Activated CD4-positive, alpha-beta T cell treated with anti-CD3 and anti-CD28 coated beads, Interleukin-2, Interleukin-6, amounts not matched to agents 100 ng/mL and 50 ng/mL, durations not matched to agents 16 hours and 8 hours (primary cell): ENCODE measurements around the gene SPESP1.
"Not testable (repeated sequence)": the region's sequence is repeated elsewhere in the genome, so short reads cannot be mapped to it uniquely, and the experiment has no call there.

Source experiments
- DNase-seq: peaks from one replicate; pipeline ENCODE4 v3.0.0-alpha.2; 2020

SPESP1 gene

GRCh38 chr15:68966996-68967395, 36.7 kb downstream of the SPESP1 start:
- DNase-seq = no peak

DNA sequence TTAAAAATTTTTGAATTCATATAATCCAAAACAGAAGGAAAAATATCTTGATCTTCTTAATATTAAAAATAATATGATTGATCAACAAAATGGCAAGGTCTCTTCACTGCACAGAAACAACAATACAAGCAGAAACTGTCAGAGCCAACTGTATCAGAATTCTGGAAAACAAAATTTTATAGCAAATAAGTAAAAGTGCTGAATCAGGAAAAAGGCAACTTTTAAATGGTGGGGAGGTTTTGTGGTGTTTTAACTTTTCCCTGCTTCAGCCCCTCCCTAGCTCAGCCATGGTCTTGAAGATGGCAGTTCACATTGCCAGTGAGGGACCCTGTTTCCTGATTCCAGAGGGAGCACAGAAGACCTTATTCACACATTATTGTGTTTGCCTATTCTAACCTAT, 37.6 kb downstream of the SPESP1 start:
- no peak for DNase-seq

DNA sequence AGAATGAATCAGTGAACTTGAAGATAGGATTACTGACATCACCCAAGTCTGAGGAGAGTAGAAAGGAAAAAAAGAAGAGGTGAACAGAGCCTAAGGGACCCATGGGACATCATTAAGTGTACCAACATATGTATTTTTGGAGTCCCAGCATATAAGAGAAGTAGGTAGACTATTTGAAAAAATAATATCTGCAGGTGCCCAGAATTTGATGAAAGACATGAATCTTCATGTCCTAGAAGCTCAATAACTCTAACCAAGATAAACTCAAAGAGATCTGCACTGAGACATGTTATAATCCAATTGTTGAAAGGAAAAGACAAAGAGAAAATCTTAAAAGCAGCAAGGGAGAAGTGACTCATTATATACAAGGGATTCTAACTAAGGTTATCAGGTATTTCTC, 39.0 kb downstream of the SPESP1 start:
- DNase-seq = no peak

DNA sequence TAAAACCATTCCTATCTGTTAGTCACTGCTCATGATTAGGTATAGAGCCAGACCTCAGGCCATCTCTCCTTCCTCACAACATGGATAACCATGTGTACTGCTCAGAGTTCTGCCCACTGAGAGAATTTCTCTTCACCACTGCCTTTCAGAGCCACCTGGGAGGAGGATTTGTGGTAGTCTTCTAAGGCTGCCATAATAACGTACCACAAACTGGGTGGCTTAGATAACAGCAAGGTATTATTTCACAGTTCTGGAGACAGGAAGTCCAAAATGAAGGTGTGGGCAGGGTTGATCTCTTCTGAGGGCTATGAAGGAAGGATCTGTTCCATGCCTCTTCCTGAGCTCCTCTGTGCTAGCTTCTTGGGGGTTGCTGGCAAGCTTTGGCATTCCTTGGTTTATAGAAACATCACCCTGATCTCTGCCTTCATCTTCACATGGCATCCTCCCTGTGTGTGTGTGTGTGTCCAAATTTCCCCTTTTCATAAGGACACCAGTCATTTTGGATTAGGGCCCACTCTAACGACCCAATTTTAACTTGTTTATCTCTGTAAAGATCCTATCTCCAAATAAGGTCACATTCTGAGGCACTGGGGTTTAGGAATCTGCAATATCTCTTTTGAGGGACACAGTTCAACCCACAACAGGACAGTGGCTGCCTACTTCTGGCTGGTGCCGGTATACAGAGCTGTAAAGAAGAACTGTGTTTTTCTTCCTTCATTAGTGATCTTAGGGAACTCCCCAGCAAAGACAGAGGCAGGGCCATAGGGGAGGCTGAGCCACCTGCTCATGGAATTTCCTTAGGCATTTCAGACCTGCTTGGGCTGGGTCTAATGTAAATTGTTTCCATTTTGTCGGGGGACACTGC, 42.1 kb downstream of the SPESP1 start:
- no peak for DNase-seq

- DNase-seq = not testable (repeated sequence)
Measured at GRCh38 chr15:68975651-68976160, 45.4 kb downstream of the SPESP1 start.

- DNase-seq = not testable (repeated sequence)
Measured at GRCh38 chr15:68977426-68977825, 47.1 kb downstream of the SPESP1 start.

DNA sequence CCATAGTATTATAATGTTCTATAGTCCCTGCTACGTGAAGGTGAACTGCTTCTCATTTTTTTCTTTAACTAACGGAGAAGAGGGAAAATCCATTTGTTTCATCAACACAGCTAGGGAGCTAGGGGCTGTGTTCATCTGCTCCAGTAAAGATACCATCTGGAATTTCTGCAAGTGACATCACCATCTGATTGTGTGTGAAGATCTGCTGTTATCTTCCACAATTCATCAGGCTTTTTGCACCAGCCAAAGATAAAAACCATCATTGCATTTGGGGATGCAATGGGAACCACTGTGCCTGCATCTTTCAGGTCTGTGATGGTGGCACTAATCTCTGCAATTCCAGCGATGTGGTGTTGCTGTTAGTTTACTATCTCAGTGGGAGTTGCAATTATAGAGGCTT, 48.7 kb downstream of the SPESP1 start:
- no peak for DNase-seq

DNA sequence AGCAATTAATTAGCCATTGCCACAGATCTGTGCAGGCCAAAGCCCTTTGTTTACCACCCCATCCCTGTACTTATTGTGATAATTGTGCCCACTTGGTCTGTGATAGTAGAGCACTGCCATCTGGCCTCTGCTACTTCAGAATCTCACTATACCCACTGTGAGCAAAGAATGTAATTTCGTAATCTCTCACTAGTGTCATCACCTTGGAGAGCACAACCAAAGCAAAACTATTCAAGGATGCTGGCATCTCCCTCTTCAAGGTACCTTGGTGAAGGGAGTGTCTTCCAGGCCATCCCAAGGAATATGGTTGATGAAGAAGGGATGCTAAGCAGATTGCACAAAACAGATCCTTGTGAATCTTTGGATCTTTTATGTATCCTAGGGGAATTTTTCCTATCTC, 49.5 kb downstream of the SPESP1 start:
- no peak for DNase-seq

GRCh38 chr15:68980786-68981185, 50.5 kb downstream of the SPESP1 start:
- no peak for DNase-seq

GRCh38 chr15:68981941-68982340, 51.6 kb downstream of the SPESP1 start:
- DNase-seq = no peak

GRCh38 chr15:68982976-68983563, 52.7 kb downstream of the SPESP1 start:
- DNase-seq = no peak

DNA sequence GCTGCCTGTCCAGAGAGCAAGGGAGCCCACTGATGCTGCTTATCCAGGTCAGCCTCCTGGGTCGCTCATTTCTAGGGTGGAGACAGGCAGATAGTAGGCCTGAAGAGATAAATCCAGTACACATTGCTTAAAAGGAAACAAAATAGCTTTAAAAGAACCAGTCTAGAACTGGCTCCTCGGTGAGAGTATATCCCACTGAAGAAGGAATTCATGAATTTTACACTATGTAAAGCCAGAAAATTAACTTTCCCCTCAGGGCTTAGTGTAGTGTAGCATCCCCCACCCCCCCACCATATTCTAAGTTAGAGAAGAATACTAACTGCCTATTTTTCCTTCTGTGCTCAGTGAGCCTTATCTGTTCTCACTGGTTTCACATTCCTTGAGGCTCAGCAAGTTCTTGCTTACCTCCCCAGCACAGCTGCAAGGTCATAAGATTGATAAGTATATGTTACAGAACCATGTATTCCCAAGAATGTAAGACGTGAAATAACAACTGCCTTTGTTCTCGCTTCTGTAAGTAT, 53.7 kb downstream of the SPESP1 start:
- no peak for DNase-seq

DNA sequence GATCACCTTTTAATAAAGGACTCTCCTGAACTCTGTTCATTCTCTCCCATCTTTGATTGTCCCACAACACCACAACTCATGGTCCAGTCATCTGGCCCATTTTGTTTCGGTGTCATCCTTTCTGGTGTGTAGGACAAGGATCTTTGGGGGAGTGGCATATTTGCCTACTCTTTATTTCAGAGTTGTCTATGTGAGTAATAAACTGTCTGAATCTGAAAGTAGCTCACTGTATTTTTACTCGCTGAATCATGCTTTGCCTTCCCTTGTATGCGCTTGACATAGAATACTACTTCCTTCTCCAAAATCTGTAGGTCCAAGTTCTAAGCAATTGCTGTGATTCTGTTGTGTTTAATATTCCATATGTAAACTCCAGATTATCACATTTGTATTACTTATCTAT, 54.3 kb downstream of the SPESP1 start:
- no peak for DNase-seq

DNA sequence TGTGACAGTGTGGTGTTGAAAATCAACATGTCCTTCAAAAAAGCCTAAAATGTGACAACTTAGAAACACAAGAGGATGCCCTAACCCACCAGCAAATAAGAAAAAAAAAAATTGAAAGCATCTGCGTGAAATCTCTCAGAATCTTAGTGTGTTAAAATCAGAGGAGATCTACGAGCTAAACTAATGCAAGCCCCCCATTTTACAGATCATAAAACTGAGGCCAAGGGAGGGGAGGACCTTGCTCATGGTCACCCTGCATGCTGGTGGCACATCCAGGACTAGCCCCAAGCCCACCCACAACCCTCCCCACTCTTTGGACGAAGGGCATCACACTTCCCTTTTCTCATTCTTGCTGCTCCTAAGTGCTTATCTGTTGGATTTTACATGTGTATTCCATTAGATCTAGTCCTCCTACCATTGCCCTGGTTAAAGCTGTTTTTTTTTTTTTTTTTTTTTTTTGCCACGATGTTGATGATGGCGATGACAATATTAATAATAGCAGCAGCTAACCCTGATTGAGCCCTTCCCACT, 55.1 kb downstream of the SPESP1 start:
- DNase-seq = no peak

DNA sequence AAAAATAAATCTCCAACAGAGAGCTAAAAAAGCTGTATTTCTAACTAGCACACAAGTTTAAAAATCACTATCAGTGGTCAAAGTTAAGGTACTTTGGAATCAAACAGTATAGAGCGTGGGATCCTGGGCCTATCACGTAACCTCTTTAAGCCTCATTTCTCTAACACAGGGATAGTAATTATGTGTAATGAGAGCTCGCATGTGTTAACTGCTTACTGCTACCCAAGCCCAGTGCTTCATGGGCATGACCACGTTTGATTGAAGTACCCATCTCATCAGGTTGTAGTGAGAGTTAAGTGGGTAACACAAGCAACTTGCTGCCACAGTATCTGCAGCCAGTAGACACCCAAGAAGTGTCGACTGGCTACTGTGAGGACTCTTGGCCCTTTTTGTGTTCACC, 56.0 kb downstream of the SPESP1 start:
- DNase-seq = no peak

DNA sequence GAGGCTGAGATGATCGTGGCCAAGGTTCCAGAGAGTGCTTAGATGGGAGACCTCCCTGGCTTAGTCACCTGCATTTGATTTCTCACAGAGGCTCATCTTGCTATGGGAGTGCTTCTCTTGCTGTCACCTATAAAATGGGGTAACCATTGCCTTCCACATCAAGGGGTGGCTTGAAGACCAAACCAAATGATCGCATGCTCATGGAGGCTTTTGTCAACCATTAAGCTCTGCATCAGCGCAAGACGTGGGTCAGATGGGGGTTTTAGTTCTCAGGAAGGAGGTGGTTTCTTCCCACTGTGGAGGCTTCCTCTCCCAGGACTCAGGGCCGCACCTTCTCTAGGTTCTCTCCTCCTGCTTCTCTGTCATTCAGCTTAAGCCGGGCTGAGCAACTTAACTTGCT, 56.8 kb downstream of the SPESP1 start:
- no peak for DNase-seq

- DNase-seq = no peak
Measured at GRCh38 chr15:68987676-68988075, 57.4 kb downstream of the SPESP1 start.

DNA sequence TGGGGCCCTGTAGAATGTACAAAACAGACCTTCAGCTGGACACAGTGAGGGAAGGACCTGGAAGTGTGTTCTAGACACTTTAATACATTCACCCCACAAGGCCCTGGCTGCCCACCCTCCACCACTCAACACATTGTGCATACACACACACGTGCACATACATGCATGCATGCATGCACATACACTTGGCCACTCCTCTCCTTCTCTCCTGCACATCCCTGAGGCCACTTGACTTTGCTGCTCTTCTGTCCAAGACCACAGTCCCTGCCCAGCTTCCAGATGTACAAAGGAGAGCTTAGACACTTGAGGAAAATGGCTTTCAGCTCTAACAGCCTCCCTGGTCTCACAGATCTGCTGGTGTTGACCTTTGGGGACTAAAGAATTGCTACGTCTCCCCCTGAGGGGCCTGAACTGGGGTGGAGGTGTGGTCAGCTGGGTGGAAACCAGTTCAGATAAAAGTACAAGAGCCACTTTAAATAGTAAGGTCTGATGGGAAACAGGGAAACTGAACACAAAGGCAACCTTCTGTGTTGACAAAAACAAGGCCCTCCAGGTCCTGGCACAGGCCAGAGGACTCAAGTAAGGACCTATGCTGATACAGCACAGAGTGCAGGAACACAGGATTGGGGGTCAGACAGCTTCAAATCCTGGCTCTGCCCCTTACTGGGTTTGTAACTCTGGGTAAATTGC, 59.4 kb downstream of the SPESP1 start:
- DNase-seq = no peak

DNA sequence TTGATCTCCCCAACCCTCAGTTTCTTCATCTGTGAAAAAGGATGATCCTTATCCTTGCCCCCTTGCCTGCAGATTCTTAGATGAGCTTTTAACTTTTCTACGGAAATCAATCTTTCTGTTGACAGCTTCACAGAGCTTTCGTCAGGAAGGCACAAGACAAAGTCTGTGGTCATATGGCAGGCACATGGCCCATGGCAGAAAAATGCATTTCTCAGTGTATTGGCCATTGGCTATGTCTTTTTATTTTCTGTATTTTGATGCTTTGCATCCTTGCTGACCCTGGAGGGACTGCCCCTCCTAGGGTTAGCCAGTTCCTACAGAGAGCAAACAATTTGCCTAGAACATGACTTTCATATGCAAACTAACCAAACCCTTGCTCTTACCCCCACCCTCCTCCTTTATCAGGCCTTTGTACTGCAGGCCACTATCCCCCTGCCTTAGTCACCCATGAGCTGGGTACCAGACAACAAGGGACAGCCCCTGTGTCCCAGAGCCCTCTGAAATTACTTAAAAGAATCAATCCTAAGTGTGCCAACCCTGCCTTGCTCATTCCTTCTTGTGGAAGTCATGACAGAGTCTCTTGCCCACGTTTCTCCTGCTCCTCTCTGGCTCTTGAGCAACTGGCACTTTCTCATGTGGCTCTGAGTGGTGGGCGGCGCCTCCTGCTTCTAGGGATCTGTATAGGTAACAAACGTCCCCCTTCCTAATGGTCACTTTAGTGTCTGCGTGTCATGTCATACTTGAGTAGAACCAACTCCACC, 60.1 kb downstream of the SPESP1 start:
- no peak for DNase-seq

- no peak for DNase-seq
Measured at GRCh38 chr15:68990992-68991500, 60.7 kb downstream of the SPESP1 start.

DNA sequence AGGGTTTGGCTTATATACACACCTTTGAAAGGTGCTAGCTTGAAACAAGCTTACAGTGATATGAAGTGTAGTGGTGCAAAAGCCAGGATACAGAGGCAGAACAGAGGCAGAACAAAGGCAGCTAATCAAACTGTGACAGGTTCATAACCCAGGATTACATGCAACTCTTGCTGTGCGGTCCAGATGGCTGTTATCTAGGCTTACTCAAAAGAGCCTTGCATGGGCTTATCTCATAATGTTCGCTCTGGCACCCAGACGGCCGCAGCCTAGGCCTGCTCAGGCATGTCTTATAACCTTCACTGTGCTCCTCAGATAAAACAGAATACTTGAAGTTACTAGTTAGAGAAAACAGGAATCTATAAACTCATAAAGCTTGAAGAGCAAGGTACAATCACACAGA, 61.4 kb downstream of the SPESP1 start:
- DNase-seq = no peak

DNA sequence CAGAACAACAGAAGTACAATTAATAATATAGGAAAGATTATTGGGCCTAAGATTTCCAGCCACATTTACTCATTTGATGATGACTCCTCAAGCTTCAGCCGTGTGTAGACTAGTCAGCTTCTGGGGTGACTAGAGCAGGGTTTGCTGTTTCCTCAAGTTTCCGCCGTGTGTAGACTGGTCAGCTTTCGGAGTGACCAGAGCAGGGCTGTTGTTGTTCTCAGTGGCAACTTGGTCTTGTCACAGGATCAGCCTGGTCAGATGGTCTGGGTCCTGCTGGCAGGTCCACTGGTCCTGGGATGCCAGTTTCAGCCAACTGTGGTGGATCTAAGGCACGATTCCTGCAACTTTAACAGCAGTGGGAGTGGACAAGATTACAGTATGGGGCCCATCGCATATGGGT, 62.4 kb downstream of the SPESP1 start:
- DNase-seq = no peak
